Panc1 (cell line): ENCODE results near the gene ZKSCAN8. TPM values are rescaled to one million over a fixed set of nuclear protein-coding genes. Genes with fewer than 3 reads are reported as not detected.

ENCODE experiments used
- ATAC-seq: fragments of 200-7000 bp; cut with Tn5 transposase; 2 replicates; pipeline ENCODE4 v1.9.1; 2020; ENCODE audit warnings: mild to moderate bottlenecking, moderate library complexity
- BruUV-seq: library from RNA; stranded (reverse); fragments of 400-500 nt; replicated peaks from 2 replicates; lab custom pipeline; 2021; lab: Mats Ljungman, UMichigan
- CTCF ChIA-PET: fragments of 300-600 bp; sonication (Branson Sonifier 250); formaldehyde crosslinking; loops from one replicate; lab custom pipeline; 2022; ENCODE audit warnings: antibody characterized with exemption; lab: Charles Lee
- POLR2A ChIA-PET: fragments of 300-600 bp; sonication (Branson Sonifier 250); formaldehyde crosslinking; loops from one replicate; lab custom pipeline; 2022; ENCODE audit warnings: antibody characterized with exemption; lab: Charles Lee
- DNase-seq: peaks from one replicate; pipeline ENCODE4 v3.0.0-alpha.2; 2010; ENCODE audit warnings: low read depth, low spot score
- H3K27ac ChIP-seq: 2 replicates; pipeline ENCODE4 v1.5.1; 2011; ENCODE audit warnings: mild to moderate bottlenecking, low read length, inconsistent platforms
- H3K27me3 ChIP-seq: fragments of 200-500 bp; sonication (Bioruptor generic); 2 replicates; pipeline ENCODE4 v1.6.0; 2014; ENCODE audit warnings: low read length, inconsistent platforms; ENCODE audit not compliant: control insufficient read depth, insufficient read depth
- H3K36me3 ChIP-seq: fragments of 200-500 bp; sonication (Bioruptor generic); 2 replicates; pipeline ENCODE4 v1.5.1; 2014; ENCODE audit warnings: inconsistent platforms, mild to moderate bottlenecking, low read length, moderate library complexity; ENCODE audit not compliant: control insufficient read depth, insufficient read depth
- H3K4me1 ChIP-seq: 2 replicates; pipeline ENCODE4 v1.5.1; 2011; ENCODE audit warnings: inconsistent platforms, mild to moderate bottlenecking, low read length, moderate library complexity; ENCODE audit not compliant: control insufficient read depth, insufficient read depth
- H3K4me3 ChIP-seq, 2 experiments: 2 replicates each; pipeline ENCODE4 v1.5.1; 2011 to 2012; ENCODE audit warnings: low read depth in 2 of 2, low read length in 2 of 2, mild to moderate bottlenecking in 2 of 2, inconsistent platforms in 1 of 2, moderate library complexity in 1 of 2
- H3K9me3 ChIP-seq: fragments of 200-500 bp; sonication (Bioruptor generic); 2 replicates; pipeline ENCODE4 v1.5.1; 2014; ENCODE audit warnings: low read depth, mild to moderate bottlenecking, inconsistent platforms, low read length, moderate library complexity; ENCODE audit not compliant: control insufficient read depth, insufficient read depth
- POLR2AphosphoS5 ChIP-seq: IDR thresholded peaks from 2 replicates; pipeline ENCODE4 v1.6.1; 2012; ENCODE audit warnings: mild to moderate bottlenecking, low read depth, low read length, moderate library complexity
- SIN3A ChIP-seq: IDR thresholded peaks from 2 replicates; pipeline ENCODE4 v1.6.1; 2012; ENCODE audit warnings: low read depth, mild to moderate bottlenecking, low read length, moderate library complexity, borderline replicate concordance; ENCODE audit not compliant: insufficient read depth
- TCF7L2 ChIP-seq: IDR thresholded peaks from 2 replicates; pipeline ENCODE4 v1.6.1; 2011; ENCODE audit warnings: mild to moderate bottlenecking, low read depth, low read length, inconsistent platforms
- in situ Hi-C: cut with HindIII; loops from 2 replicates; pipeline ENCODE4 v1.10.0; 2016; ENCODE audit warnings: low sequenced_read_pairs, low pct_unique_long_range_greater_than_20kb
- intact Hi-C: fragments of 100-400 bp; cut with micrococcal nuclease; formaldehyde crosslinking; loops from one replicate; pipeline ENCODE4 v1.10.0; 2022; ENCODE audit not compliant: unreplicated experiment
- total RNA-seq: library from RNA; stranded (reverse); gene quantifications from one replicate; pipeline ENCODE4 v1.2.1, GENCODE V29; 2021; ENCODE audit not compliant: unreplicated experiment
- TF ChIP-seq, protein P1 (sequence below): fragments of 450-650 bp; IDR thresholded peaks from 2 replicates; pipeline ENCODE4 v1.5.1; 2017; ENCODE audit warnings: mild to moderate bottlenecking
- TF ChIP-seq, protein P2 (sequence below), 2 experiments: IDR thresholded peaks; 2 replicates each; pipeline ENCODE4 v1.6.1; 2011 to 2012; ENCODE audit warnings: low read depth in 2 of 2, control low read depth in 1 of 2, low read length in 1 of 2, mild to moderate bottlenecking in 1 of 2, moderate library complexity in 1 of 2; ENCODE audit not compliant: insufficient read depth in 1 of 2

The ZKSCAN8 gene
- total RNA-seq, 1 experiment from 2014 or later: 18.4 TPM

DNA sequence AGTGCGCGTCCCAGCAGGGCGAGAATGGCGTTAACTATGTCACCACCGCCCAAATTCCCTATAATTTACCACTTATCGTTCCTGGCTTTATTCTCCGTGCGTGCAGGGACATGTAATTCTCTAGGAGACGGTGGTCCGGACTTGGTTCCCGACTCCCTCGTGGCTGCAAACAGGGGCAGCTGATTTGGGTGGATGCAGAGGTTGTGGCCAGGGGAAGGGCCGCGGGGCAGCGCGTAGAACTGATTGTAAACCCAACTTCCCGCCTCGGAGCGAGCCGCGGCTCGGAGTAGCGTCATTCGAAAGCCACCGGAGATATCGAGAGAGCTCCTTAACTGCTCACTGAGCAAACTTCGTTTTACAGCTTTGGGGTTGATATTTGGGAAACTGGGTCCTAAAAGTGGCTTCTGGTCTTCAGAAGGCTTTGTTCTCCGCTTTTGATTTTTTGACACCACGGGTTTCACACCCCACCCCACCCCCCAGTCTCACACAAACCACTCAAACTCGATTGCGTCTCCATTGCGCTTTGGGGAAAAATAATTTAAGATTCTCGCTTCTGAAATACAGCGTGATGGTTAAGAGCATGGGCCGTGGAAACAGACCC lies 65.9 kb downstream of the ZKSCAN8 start:
- Histone ChIP-seq H3K9me3 (peaks cover 4% of the 10 kb centered on the region; the same call in 1 of the 2 replicates), H3K36me3 (no peaks in the 10 kb centered on the region), H3K4me3 (peak overlapping the region; percentile 46 to 59), H3K27me3 (no peaks in the 10 kb centered on the region), H3K27ac (peak overlapping the region; percentile 64), H3K4me1 (peaks cover 3% of the 10 kb centered on the region; the same call in 1 of the 2 replicates)
- ChIA-PET POLR2A (interaction anchor here (0.7 kb wide), 1 partner anchor 44 kb away, joined by 4 read pairs; no protein-coding TSS in a partner anchor), CTCF (interaction anchor here (0.5 kb wide), 1 partner anchor 145 kb away, joined by 3 read pairs; no protein-coding TSS in a partner anchor)
- in situ Hi-C loops (no loop called here), intact Hi-C loops (no loop called here)
- TF ChIP-seq TCF7L2 (no peak), SIN3A (no peak), POLR2AphosphoS5 (no peak)
- TF ChIP-seq, protein P1, sequence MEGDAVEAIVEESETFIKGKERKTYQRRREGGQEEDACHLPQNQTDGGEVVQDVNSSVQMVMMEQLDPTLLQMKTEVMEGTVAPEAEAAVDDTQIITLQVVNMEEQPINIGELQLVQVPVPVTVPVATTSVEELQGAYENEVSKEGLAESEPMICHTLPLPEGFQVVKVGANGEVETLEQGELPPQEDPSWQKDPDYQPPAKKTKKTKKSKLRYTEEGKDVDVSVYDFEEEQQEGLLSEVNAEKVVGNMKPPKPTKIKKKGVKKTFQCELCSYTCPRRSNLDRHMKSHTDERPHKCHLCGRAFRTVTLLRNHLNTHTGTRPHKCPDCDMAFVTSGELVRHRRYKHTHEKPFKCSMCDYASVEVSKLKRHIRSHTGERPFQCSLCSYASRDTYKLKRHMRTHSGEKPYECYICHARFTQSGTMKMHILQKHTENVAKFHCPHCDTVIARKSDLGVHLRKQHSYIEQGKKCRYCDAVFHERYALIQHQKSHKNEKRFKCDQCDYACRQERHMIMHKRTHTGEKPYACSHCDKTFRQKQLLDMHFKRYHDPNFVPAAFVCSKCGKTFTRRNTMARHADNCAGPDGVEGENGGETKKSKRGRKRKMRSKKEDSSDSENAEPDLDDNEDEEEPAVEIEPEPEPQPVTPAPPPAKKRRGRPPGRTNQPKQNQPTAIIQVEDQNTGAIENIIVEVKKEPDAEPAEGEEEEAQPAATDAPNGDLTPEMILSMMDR: no peak
- TF ChIP-seq, protein P2, sequence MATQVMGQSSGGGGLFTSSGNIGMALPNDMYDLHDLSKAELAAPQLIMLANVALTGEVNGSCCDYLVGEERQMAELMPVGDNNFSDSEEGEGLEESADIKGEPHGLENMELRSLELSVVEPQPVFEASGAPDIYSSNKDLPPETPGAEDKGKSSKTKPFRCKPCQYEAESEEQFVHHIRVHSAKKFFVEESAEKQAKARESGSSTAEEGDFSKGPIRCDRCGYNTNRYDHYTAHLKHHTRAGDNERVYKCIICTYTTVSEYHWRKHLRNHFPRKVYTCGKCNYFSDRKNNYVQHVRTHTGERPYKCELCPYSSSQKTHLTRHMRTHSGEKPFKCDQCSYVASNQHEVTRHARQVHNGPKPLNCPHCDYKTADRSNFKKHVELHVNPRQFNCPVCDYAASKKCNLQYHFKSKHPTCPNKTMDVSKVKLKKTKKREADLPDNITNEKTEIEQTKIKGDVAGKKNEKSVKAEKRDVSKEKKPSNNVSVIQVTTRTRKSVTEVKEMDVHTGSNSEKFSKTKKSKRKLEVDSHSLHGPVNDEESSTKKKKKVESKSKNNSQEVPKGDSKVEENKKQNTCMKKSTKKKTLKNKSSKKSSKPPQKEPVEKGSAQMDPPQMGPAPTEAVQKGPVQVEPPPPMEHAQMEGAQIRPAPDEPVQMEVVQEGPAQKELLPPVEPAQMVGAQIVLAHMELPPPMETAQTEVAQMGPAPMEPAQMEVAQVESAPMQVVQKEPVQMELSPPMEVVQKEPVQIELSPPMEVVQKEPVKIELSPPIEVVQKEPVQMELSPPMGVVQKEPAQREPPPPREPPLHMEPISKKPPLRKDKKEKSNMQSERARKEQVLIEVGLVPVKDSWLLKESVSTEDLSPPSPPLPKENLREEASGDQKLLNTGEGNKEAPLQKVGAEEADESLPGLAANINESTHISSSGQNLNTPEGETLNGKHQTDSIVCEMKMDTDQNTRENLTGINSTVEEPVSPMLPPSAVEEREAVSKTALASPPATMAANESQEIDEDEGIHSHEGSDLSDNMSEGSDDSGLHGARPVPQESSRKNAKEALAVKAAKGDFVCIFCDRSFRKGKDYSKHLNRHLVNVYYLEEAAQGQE (IDR thresholded peaks at IDR 0.05; ENCODE audit: insufficient read depth in 1 of 2, low read depth in 2 of 2, low read length in 1 of 2): no peak
- no TSS peak for BruUV-seq
- peak; percentile 85 for ATAC-seq
- DNase-seq: no peak

DNA sequence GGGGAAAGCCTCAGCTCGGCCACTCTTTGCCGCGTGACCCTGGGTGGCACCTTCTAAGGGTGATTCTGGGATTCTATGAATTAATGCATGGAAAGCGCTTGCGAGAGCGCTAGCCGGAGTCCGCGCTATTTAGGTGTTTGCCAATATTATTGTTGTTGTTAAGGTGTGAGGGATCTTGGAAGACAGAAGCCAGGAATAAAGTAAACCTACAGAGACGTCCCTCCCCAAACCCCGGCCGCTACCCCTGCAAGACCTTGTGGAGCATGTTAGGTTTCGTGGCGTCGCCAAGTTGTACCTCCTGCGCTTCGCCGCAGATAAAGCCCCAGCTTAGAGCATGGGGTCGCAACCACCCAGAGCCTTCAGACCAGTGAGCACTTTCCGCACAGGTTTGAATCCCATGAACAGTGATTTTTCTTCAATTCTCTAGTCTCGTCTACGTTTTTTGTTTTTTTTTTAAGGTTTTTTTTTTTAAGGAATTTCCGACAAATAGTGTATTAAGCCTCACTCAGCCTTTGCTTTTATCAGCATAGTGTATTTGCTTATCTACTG lies 66.5 kb downstream of the ZKSCAN8 start:
- peaks cover 3% of the 10 kb centered on the region; the same call in 1 of the 2 replicates for H3K9me3 ChIP-seq
- intact Hi-C loops: no loop called here

More for the DNA sequence above, 66.5 kb downstream of the ZKSCAN8 start:
- peak; percentile 32 for ATAC-seq
- no peak for DNase-seq
- Histone ChIP-seq H3K36me3 (no peaks in the 10 kb centered on the region), H3K27ac (peak overlapping the region; percentile 64), H3K4me1 (peaks cover 3% of the 10 kb centered on the region), H3K4me3 (peak overlapping the region; percentile 46 to 59), H3K27me3 (no peaks in the 10 kb centered on the region)
- ChIA-PET POLR2A (interaction anchor here (0.7 kb wide), 1 partner anchor 44 kb away, joined by 4 read pairs; no protein-coding TSS in a partner anchor), CTCF (interaction anchor here (0.5 kb wide), 1 partner anchor 144 kb away, joined by 3 read pairs; no protein-coding TSS in a partner anchor)
- BruUV-seq: no TSS peak
- in situ Hi-C loops: no loop called here
- TF ChIP-seq, protein P1: no peak
- TF ChIP-seq, protein P2 (IDR thresholded peaks at IDR 0.05; ENCODE audit: insufficient read depth in 1 of 2, low read depth in 2 of 2, low read length in 1 of 2): no peak
- no peak for TF ChIP-seq POLR2AphosphoS5
- no peak for TF ChIP-seq SIN3A
- TF ChIP-seq TCF7L2: no peak
